IPS-18a (cell line): Measurements from ENCODE around the gene ADAMTS5.

Source experiments
- H3K27ac ChIP-seq: one replicate; pipeline ENCODE4 v1.5.1; 2013; ENCODE audit warnings: low read length
- H3K27me3 ChIP-seq: one replicate; pipeline ENCODE4 v1.6.1; 2013; ENCODE audit warnings: mild to moderate bottlenecking, low read length; ENCODE audit not compliant: control insufficient read depth, insufficient read depth
- H3K36me3 ChIP-seq: one replicate; pipeline ENCODE4 v1.6.1; 2013; ENCODE audit warnings: low read depth, low read length; ENCODE audit not compliant: control insufficient read depth
- H3K4me1 ChIP-seq: one replicate; pipeline ENCODE4 v1.6.1; 2013; ENCODE audit warnings: low read depth, low read length; ENCODE audit not compliant: control insufficient read depth
- H3K4me3 ChIP-seq: one replicate; pipeline ENCODE4 v1.5.1; 2013; ENCODE audit warnings: low read length
- H3K9ac ChIP-seq: one replicate; pipeline ENCODE4 v1.6.1; 2013; ENCODE audit warnings: mild to moderate bottlenecking, low read length, moderate library complexity
- H3K9me3 ChIP-seq: one replicate; pipeline ENCODE4 v1.6.1; 2013; ENCODE audit warnings: low read depth, low read length; ENCODE audit not compliant: control insufficient read depth

The ADAMTS5 gene

GRCh38 chr21:26923986-26924385 lies 42.9 kb downstream of the ADAMTS5 start:
- Histone ChIP-seq H3K4me1 (peaks cover 16% of the 10 kb centered on the region), H3K27me3 (no peaks in the 10 kb centered on the region), H3K36me3 (no peaks in the 10 kb centered on the region), H3K9me3 (no peaks in the 10 kb centered on the region), H3K4me3 (no peak overlapping the region), H3K27ac (no peak overlapping the region), H3K9ac (no peak overlapping the region)

- Histone ChIP-seq H3K36me3 (no peaks in the 10 kb centered on the region), H3K4me3 (no peak overlapping the region), H3K9ac (no peak overlapping the region), H3K9me3 (no peaks in the 10 kb centered on the region), H3K27me3 (no peaks in the 10 kb centered on the region), H3K4me1 (peaks cover 17% of the 10 kb centered on the region), H3K27ac (no peak overlapping the region)
Observed at GRCh38 chr21:26920055-26920454, 46.8 kb downstream of the ADAMTS5 start.

DNA sequence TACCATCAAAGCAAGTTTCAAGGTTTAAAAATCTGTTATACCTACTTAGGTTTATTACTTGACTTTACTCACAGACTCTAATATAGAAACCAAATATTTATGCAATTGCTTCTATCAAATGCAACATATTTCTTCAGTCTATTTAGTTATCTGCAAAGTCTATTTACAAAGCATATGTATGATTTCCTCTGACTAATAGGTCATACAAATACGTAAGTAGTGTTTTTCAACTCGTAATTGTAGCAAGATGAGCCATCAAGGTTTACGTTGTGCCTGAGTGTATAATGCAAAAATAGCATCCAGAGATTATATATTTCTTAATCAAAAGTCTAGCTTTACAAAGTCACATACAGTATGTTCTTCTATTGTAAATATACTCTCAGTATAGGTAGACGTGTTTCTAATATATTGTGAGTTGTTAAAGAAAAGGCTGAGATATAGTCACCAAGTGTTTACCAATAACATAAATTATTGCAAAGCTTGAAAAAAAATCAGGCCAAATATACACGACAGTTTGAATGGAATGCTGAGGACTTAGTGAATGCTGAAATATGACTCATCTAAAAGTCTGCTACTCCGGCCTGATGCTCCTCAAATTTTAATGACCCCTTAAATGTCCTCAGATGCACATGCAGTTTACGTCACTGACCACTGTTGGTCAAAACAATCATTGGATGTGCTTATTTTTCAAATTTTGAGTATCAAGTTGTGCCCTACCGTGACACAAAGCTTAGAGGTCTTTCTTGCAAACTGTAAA lies 48.4 kb downstream of the ADAMTS5 start:
- H3K9ac ChIP-seq: no peak overlapping the region
- peaks cover 13% of the 10 kb centered on the region for H3K4me1 ChIP-seq
- no peak overlapping the region for H3K27ac ChIP-seq
- no peaks in the 10 kb centered on the region for H3K27me3 ChIP-seq
- H3K36me3 ChIP-seq: no peaks in the 10 kb centered on the region
- no peak overlapping the region for H3K4me3 ChIP-seq
- peaks cover 9% of the 10 kb centered on the region for H3K9me3 ChIP-seq

GRCh38 chr21:26916799-26917198 lies 50.1 kb downstream of the ADAMTS5 start:
- Histone ChIP-seq H3K4me1 (peaks cover 13% of the 10 kb centered on the region), H3K9ac (no peak overlapping the region), H3K27me3 (no peaks in the 10 kb centered on the region), H3K36me3 (no peaks in the 10 kb centered on the region), H3K4me3 (no peak overlapping the region), H3K9me3 (peaks cover 12% of the 10 kb centered on the region), H3K27ac (no peak overlapping the region)

- Histone ChIP-seq H3K4me1 (peaks cover 30% of the 10 kb centered on the region), H3K27me3 (no peaks in the 10 kb centered on the region), H3K4me3 (no peak overlapping the region), H3K9me3 (peaks cover 12% of the 10 kb centered on the region), H3K27ac (no peak overlapping the region), H3K36me3 (no peaks in the 10 kb centered on the region), H3K9ac (no peak overlapping the region)
Observed at GRCh38 chr21:26914557-26914956, 52.3 kb downstream of the ADAMTS5 start.

- Histone ChIP-seq H3K4me3 (no peak overlapping the region), H3K36me3 (no peaks in the 10 kb centered on the region), H3K27ac (no peak overlapping the region), H3K9me3 (peaks cover 12% of the 10 kb centered on the region), H3K27me3 (no peaks in the 10 kb centered on the region), H3K4me1 (peaks cover 28% of the 10 kb centered on the region), H3K9ac (no peak overlapping the region)
Observed at GRCh38 chr21:26912466-26912865, 54.4 kb downstream of the ADAMTS5 start.

DNA sequence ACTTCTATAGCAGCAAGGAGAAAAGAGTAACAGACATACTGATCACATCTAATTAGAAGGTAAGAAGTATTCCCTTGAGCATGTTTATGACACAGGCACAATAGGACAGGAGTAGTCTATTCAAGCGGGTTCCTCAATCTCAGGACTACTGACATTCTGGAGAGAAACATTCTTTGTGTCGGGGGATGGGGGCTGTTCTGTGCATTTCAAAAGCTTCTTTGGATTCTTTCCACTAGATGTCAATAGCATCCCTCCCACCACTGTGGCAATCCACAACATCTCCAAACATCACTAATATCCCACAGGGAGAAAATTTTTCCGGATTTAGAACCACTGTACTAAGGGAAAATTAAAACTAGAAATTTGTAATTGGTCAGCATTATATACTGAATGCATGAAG lies 56.9 kb downstream of the ADAMTS5 start:
- no peaks in the 10 kb centered on the region for H3K36me3 ChIP-seq
- H3K27ac ChIP-seq: no peak overlapping the region
- no peak overlapping the region for H3K9ac ChIP-seq

GRCh38 chr21:26900980-26901379 lies 65.9 kb downstream of the ADAMTS5 start:
- Histone ChIP-seq H3K4me1 (no peaks in the 10 kb centered on the region), H3K27me3 (no peaks in the 10 kb centered on the region), H3K9me3 (no peaks in the 10 kb centered on the region), H3K27ac (no peak overlapping the region), H3K4me3 (no peak overlapping the region), H3K36me3 (no peaks in the 10 kb centered on the region), H3K9ac (no peak overlapping the region)

More for the DNA sequence above, 56.9 kb downstream of the ADAMTS5 start:
- peaks cover 20% of the 10 kb centered on the region for H3K4me1 ChIP-seq
- no peaks in the 10 kb centered on the region for H3K27me3 ChIP-seq
- peaks cover 12% of the 10 kb centered on the region for H3K9me3 ChIP-seq
- H3K4me3 ChIP-seq: no peak overlapping the region

- no peaks in the 10 kb centered on the region for H3K36me3 ChIP-seq
- no peaks in the 10 kb centered on the region for H3K9me3 ChIP-seq
Observed at GRCh38 chr21:26892151-26892550, 74.7 kb downstream of the ADAMTS5 start.

GRCh38 chr21:26888931-26889330 lies 78.0 kb downstream of the ADAMTS5 start:
- H3K36me3 ChIP-seq: no peaks in the 10 kb centered on the region
- H3K4me3 ChIP-seq: no peak overlapping the region
- H3K27ac ChIP-seq: no peak overlapping the region
- no peaks in the 10 kb centered on the region for H3K4me1 ChIP-seq
- no peaks in the 10 kb centered on the region for H3K27me3 ChIP-seq
- no peaks in the 10 kb centered on the region for H3K9me3 ChIP-seq
- H3K9ac ChIP-seq: no peak overlapping the region

More at GRCh38 chr21:26892151-26892550, 74.7 kb downstream of the ADAMTS5 start:
- Histone ChIP-seq H3K4me3 (no peak overlapping the region), H3K4me1 (no peaks in the 10 kb centered on the region), H3K27me3 (no peaks in the 10 kb centered on the region), H3K27ac (no peak overlapping the region), H3K9ac (no peak overlapping the region)

DNA sequence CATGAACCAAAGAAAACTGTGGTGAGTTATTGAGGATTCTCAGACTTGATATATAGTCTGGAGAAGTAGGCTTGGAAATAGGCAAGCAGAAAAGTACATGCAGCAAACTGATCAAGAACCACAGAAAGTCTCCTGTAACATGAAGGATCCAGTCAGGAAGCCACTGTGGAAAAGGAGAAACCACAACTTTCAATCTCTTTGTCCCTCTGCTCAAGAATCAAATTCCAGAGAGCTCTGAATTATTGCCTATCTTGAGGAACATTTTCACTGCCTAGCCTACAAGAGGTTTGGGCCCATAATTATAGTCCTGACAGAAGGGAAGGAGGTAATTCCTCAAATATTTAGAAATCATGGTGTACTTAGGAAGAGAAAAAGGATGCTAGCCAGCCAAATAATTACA lies 78.6 kb downstream of the ADAMTS5 start:
- Histone ChIP-seq H3K9me3 (no peaks in the 10 kb centered on the region), H3K4me1 (no peaks in the 10 kb centered on the region), H3K36me3 (no peaks in the 10 kb centered on the region), H3K4me3 (no peak overlapping the region), H3K27me3 (no peaks in the 10 kb centered on the region), H3K27ac (no peak overlapping the region), H3K9ac (no peak overlapping the region)

DNA sequence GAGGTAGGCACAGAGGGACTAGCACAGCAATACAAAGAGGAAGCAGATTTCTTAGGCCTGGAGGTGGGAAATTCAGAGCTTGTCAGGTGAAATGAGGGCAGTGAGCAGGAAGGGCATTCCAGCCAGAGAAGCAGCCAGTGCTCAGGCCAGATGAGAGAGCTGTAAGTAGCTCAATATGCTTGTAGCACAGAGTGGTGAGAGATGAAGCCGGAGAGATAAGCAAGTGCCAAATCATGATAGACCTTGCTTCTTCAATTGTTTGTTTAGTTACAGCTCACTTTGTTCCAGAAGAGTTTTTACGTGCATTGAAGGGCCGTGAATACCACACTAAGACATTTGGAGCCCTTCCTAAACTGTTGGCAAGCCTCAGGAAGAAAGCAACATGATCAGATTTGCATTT lies 79.6 kb downstream of the ADAMTS5 start:
- H3K27ac ChIP-seq: no peak overlapping the region

More for the DNA sequence above, 79.6 kb downstream of the ADAMTS5 start:
- H3K4me1 ChIP-seq: no peaks in the 10 kb centered on the region
- H3K27me3 ChIP-seq: no peaks in the 10 kb centered on the region
- no peak overlapping the region for H3K9ac ChIP-seq
- no peaks in the 10 kb centered on the region for H3K36me3 ChIP-seq
- H3K4me3 ChIP-seq: no peak overlapping the region
- no peaks in the 10 kb centered on the region for H3K9me3 ChIP-seq
